Measurements from ENCODE around the gene DENND1A.

GRCh38 chr9:123946101-123946821 lies 16.3 kb upstream of the DENND1A start:
- no peak for TF ChIP-seq POLR2AphosphoS5 (IDR thresholded peaks at IDR 0.05)
- TF ChIP-seq CTCF (IDR thresholded peaks at IDR 0.05): no peak
- no peak for TF ChIP-seq POLR2A (IDR thresholded peaks at IDR 0.05)
- TF ChIP-seq EP300 (IDR thresholded peaks at IDR 0.05): no peak
